K562 (cell line): ENCODE results near the gene TCF12. TPM values are rescaled to one million over a fixed set of nuclear protein-coding genes. Genes with fewer than 3 reads are reported as not detected.

Experiments used
- ARID1B ChIP-seq: fragments of 450-650 bp; IDR thresholded peaks from 2 replicates; pipeline ENCODE4 v1.6.1; 2016; ENCODE audit warnings: antibody characterized with exemption, mild to moderate bottlenecking, inconsistent platforms
- DMBX1 ChIP-seq: fragments of 250-450 bp; sonication (Bioruptor Pico); IDR thresholded peaks from 2 replicates; pipeline ENCODE4 v1.8.0; 2022; ENCODE audit warnings: inconsistent platforms, mild to moderate bottlenecking, moderate library complexity, borderline replicate concordance
- FOSL1 ChIP-seq: fragments of 200-800 bp; sonication (Bioruptor generic); conservative IDR thresholded peaks from 2 replicates; pipeline ENCODE4 v1.6.1; 2016; ENCODE audit warnings: missing genetic modification characterization, missing compliant biosample characterization
- FOXK2 ChIP-seq, 2 experiments: fragments of 450-650 bp; IDR thresholded peaks in 1 of 2; conservative IDR thresholded peaks in 1 of 2; 2 replicates each; pipeline ENCODE4 v1.6.1; 2016; ENCODE audit warnings: low read depth in 2 of 2, mild to moderate bottlenecking in 1 of 2
- JUND ChIP-seq, 2 experiments: IDR thresholded peaks; 2 replicates in 1 of 2; 3 replicates in 1 of 2; pipeline ENCODE4 v1.6.1; 2011; ENCODE audit warnings: borderline replicate concordance in 2 of 2, low read depth in 2 of 2, low read length in 2 of 2, improper control_type of control experiment in 1 of 2, missing biosample characterization in 1 of 2, missing genetic modification characterization in 1 of 2, missing genetic modification reagents in 1 of 2
- L3MBTL2 ChIP-seq: fragments of 450-650 bp; IDR thresholded peaks from 2 replicates; pipeline ENCODE4 v1.6.1; 2016; ENCODE audit warnings: mild to moderate bottlenecking, moderate library complexity
- NFRKB ChIP-seq: fragments of 450-650 bp; IDR thresholded peaks from 2 replicates; pipeline ENCODE4 v1.6.1; 2016; ENCODE audit warnings: low read depth
- PHF8 ChIP-seq: fragments of 200-600 bp; sonication (generic); IDR thresholded peaks from 2 replicates; pipeline ENCODE4 v1.6.1; 2012; ENCODE audit warnings: mixed run types, mild to moderate bottlenecking, inconsistent platforms, low read length, moderate library complexity, borderline replicate concordance
- RBBP5 ChIP-seq: fragments of 200-600 bp; sonication (generic); IDR thresholded peaks from 2 replicates; pipeline ENCODE4 v1.6.1; 2012; ENCODE audit warnings: borderline replicate concordance, mild to moderate bottlenecking, low read length, control low read depth, inconsistent platforms; ENCODE audit not compliant: insufficient read depth, poor library complexity, severe bottlenecking
- RFX1 ChIP-seq: fragments of 450-650 bp; IDR thresholded peaks from 2 replicates; pipeline ENCODE4 v1.6.1; 2016; ENCODE audit warnings: mild to moderate bottlenecking, moderate library complexity
- SMAD4 ChIP-seq: fragments of 250-450 bp; sonication (Bioruptor Pico); conservative IDR thresholded peaks from 2 replicates; pipeline ENCODE4 v1.8.0; 2021; ENCODE audit warnings: inconsistent platforms, mild to moderate bottlenecking, moderate library complexity
- USF1 ChIP-seq: sonication (generic); formaldehyde crosslinking; IDR thresholded peaks from 2 replicates; pipeline ENCODE4 v1.9.0; 2022; ENCODE audit warnings: mild to moderate bottlenecking, missing genetic modification reagents
- ZKSCAN8 ChIP-seq: fragments of 200-800 bp; sonication (Bioruptor generic); IDR thresholded peaks from 2 replicates; pipeline ENCODE4 v1.6.1; 2016; ENCODE audit warnings: missing genetic modification characterization, missing compliant biosample characterization
- ZNF175 ChIP-seq: fragments of 200-800 bp; sonication (Bioruptor generic); IDR thresholded peaks from 2 replicates; pipeline ENCODE4 v1.6.1; 2016; ENCODE audit warnings: low read depth, mild to moderate bottlenecking, missing genetic modification characterization, missing compliant biosample characterization
- ZNF253 ChIP-seq: fragments of 250-450 bp; sonication (Bioruptor Pico); conservative IDR thresholded peaks from 2 replicates; pipeline ENCODE4 v1.6.1; 2021; ENCODE audit warnings: mild to moderate bottlenecking
- ZNF395 ChIP-seq: fragments of 200-800 bp; sonication (Bioruptor generic); IDR thresholded peaks from 2 replicates; pipeline ENCODE4 v1.6.1; 2017; ENCODE audit warnings: missing genetic modification characterization, missing compliant biosample characterization
- ZNF589 ChIP-seq: fragments of 200-800 bp; sonication (Bioruptor generic); IDR thresholded peaks from 2 replicates; pipeline ENCODE4 v1.6.1; 2016; ENCODE audit warnings: low read depth, missing genetic modification characterization, missing compliant biosample characterization
- ZNF766 ChIP-seq: fragments of 200-800 bp; sonication (Bioruptor generic); conservative IDR thresholded peaks from 2 replicates; pipeline ENCODE4 v1.6.1; 2016; ENCODE audit warnings: missing genetic modification characterization, missing compliant biosample characterization
- polyA plus RNA-seq, 8 experiments: library from polyadenylated mRNA; depleted of rRNA in 4 of 8; stranded (reverse) in 5 of 8; unstranded in 3 of 8; fragments of >200 nt; fragmentation: Nextera tagmentation in 2 of 8; fragmentation: Illumina TruSeq in 1 of 8; extraction: Ambion mirVana in 2 of 8; extraction: Trizol in 1 of 8; gene quantifications; 2 replicates each; pipeline versions ENCODE4 v1.2.1 to v1.2.3, GENCODE V29; 2011 to 2014; ENCODE audit warnings: inconsistent platforms in 1 of 8, missing spikeins in 1 of 8
- total RNA-seq, 7 experiments: library from RNA; depleted of rRNA in 6 of 7; stranded (reverse); fragments of >200 nt in 6 of 7; fragmentation: Illumina TruSeq in 2 of 7; extraction: Trizol in 2 of 7; gene quantifications; 2 replicates each; pipeline versions ENCODE4 v1.2.1 to v1.2.3, GENCODE V29; 2011 to 2021; ENCODE audit warnings: low replicate concordance in 1 of 7
- TF ChIP-seq, protein P1 (sequence below): fragments of 450-650 bp; IDR thresholded peaks from 2 replicates; pipeline ENCODE4 v1.6.1; 2017; ENCODE audit warnings: antibody characterized with exemption, mild to moderate bottlenecking
- TF ChIP-seq, protein P2 (sequence below): sonication (generic); formaldehyde crosslinking; IDR thresholded peaks from 2 replicates; pipeline ENCODE4 v1.9.0; 2022; ENCODE audit warnings: mild to moderate bottlenecking, missing genetic modification reagents

TCF12 gene
- total and polyA plus RNA-seq, 9 of the 15 experiments (the other 6 are each of a cell fraction or from before 2014, with no cell fraction given), result 10.5 to 132 (median 52.9) TPM

DNA sequence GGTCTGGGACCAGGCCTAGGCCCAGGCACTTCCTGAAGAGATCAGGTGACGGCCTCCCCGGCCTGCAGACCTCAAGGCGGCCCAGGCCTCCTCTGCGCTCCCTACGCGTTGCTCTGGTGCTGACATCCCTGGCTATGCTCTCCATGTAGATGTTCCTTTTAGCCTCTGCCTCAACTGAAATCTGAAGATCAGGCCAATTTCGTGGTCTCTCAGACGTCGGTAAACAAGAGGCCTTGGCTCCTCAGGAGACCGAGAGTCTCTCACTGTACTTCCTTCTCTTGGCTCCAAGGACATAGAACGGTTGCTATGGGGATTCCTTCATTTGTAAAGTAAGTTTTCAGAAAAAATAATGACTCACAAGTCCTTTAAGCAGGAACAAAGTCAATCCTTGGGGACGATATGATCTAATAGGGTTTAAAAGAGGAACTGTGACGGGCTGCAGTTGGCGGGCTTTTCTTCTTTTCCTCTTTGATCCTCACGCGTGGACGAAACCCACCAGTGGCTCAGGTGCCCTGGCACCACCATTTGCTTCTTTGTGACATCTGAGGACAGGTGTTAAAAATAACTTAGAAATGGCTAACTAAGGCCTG lies 402.3 kb downstream of the TCF12 start (continued):
- TF ChIP-seq ZNF766 (CRISPR knock-in tag) (0 out of 2 replicates have a peak, but pooled peaks have one; percentile 24), USF1 (0 out of 2 replicates have a peak, but pooled peaks have one; percentile 40), ZKSCAN8 (CRISPR knock-in tag) (peak; percentile 36; the same call in 1 of the 2 replicates), JUND (IDR thresholded peaks at IDR 0.05; ENCODE audit: borderline replicate concordance, low read depth, low read length) (peak; percentile 32; the same call in 1 of the 2 replicates), JUND (tag; IDR thresholded peaks at IDR 0.05; ENCODE audit: borderline replicate concordance, low read depth, low read length) (peak; percentile 21; the same call in 1 of the 3 replicates), NFRKB (0 out of 2 replicates have a peak, but pooled peaks have one; percentile 4), DMBX1 (CRISPR knock-in tag) (0 out of 2 replicates have a peak, but pooled peaks have one; percentile 34), SMAD4 (CRISPR knock-in tag) (0 out of 2 replicates have a peak, but pooled peaks have one; percentile 12), ZNF395 (peak; percentile 85), RBBP5 (peak; percentile 31), ZNF589 (CRISPR knock-in tag) (peak; percentile 71; the same call in 1 of the 2 replicates), RFX1 (peak; percentile 82), ZNF175 (CRISPR knock-in tag) (no peak), L3MBTL2 (peak; percentile 35; the same call in 1 of the 2 replicates), ARID1B (0 out of 2 replicates have a peak, but pooled peaks have one; percentile 11), ZNF253 (no peak), PHF8 (peak; percentile 33; the same call in 1 of the 2 replicates), FOXK2 (conservative IDR thresholded peaks at IDR 0.05 in 1 of 2, IDR thresholded peaks at IDR 0.05 in 1 of 2; ENCODE audit: low read depth in 2 of 2) (peak; percentile 43 to 67; a peak in 2 of 4 replicates), FOSL1 (tag) (peak; percentile 77)
- TF ChIP-seq, protein P1, sequence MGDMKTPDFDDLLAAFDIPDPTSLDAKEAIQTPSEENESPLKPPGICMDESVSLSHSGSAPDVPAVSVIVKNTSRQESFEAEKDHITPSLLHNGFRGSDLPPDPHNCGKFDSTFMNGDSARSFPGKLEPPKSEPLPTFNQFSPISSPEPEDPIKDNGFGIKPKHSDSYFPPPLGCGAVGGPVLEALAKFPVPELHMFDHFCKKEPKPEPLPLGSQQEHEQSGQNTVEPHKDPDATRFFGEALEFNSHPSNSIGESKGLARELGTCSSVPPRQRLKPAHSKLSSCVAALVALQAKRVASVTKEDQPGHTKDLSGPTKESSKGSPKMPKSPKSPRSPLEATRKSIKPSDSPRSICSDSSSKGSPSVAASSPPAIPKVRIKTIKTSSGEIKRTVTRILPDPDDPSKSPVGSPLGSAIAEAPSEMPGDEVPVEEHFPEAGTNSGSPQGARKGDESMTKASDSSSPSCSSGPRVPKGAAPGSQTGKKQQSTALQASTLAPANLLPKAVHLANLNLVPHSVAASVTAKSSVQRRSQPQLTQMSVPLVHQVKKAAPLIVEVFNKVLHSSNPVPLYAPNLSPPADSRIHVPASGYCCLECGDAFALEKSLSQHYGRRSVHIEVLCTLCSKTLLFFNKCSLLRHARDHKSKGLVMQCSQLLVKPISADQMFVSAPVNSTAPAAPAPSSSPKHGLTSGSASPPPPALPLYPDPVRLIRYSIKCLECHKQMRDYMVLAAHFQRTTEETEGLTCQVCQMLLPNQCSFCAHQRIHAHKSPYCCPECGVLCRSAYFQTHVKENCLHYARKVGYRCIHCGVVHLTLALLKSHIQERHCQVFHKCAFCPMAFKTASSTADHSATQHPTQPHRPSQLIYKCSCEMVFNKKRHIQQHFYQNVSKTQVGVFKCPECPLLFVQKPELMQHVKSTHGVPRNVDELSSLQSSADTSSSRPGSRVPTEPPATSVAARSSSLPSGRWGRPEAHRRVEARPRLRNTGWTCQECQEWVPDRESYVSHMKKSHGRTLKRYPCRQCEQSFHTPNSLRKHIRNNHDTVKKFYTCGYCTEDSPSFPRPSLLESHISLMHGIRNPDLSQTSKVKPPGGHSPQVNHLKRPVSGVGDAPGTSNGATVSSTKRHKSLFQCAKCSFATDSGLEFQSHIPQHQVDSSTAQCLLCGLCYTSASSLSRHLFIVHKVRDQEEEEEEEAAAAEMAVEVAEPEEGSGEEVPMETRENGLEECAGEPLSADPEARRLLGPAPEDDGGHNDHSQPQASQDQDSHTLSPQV, result peak; percentile 57
- TF ChIP-seq, protein P2, sequence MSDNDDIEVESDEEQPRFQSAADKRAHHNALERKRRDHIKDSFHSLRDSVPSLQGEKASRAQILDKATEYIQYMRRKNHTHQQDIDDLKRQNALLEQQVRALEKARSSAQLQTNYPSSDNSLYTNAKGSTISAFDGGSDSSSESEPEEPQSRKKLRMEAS (CRISPR knock-in tag), result peak; percentile 5; the same call in 1 of the 2 replicates
